Inflammatory macrophage treated with lipopolysaccharide for 4 hours (primary cell): Measurements from ENCODE around the gene STPG3.

Experiments used
- DNase-seq: peaks from one replicate; pipeline ENCODE4 v3.0.0-alpha.2; 2020

The STPG3 gene

GRCh38 chr9:137281345-137282116 is 30.4 kb downstream of the STPG3 start:
- DNase-seq = no peak

GRCh38 chr9:137286975-137287383 is 35.9 kb downstream of the STPG3 start:
- no peak for DNase-seq

GRCh38 chr9:137293094-137293481 is 42.0 kb downstream of the STPG3 start:
- no peak for DNase-seq

- no peak for DNase-seq
These were observed 42.5 kb downstream of the STPG3 start for GRCh38 chr9:137293482-137294090.

GRCh38 chr9:137294091-137294680 is 43.1 kb downstream of the STPG3 start:
- peak; percentile 47 for DNase-seq

GRCh38 chr9:137294681-137295237 is 43.7 kb downstream of the STPG3 start:
- peak; percentile 25 for DNase-seq

GRCh38 chr9:137295238-137295811 is 44.2 kb downstream of the STPG3 start:
- peak; percentile 21 for DNase-seq

- no peak for DNase-seq
These were observed 45.0 kb downstream of the STPG3 start for GRCh38 chr9:137295849-137296669.

- no peak for DNase-seq
These were observed 45.9 kb downstream of the STPG3 start for GRCh38 chr9:137296670-137297664.

GRCh38 chr9:137297966-137298365 is 46.9 kb downstream of the STPG3 start:
- no peak for DNase-seq

- DNase-seq = no peak
These were observed 47.5 kb downstream of the STPG3 start for GRCh38 chr9:137298401-137299202.

- DNase-seq = no peak
These were observed 48.1 kb downstream of the STPG3 start for GRCh38 chr9:137299203-137299565.

GRCh38 chr9:137299938-137300337 is 48.9 kb downstream of the STPG3 start:
- no peak for DNase-seq

- no peak for DNase-seq
These were observed 49.5 kb downstream of the STPG3 start for GRCh38 chr9:137300567-137301080.

- DNase-seq = peak; percentile 29
These were observed 50.2 kb downstream of the STPG3 start for GRCh38 chr9:137301081-137301947.

GRCh38 chr9:137302118-137302448 is 51.0 kb downstream of the STPG3 start, which contains the start of gene NRARP:
TSS of gene NRARP (minus strand) at chr9:137302271. CDS start at chr9:137301928, 343 bp downstream.
- peak; percentile 88 for DNase-seq

- peak; percentile 68 for DNase-seq
These were observed 51.5 kb downstream of the STPG3 start for GRCh38 chr9:137302449-137303150.
